Measurements from ENCODE around the gene ZCCHC14.

The ZCCHC14 gene

GRCh38 chr16:87474566-87474996 is 18.2 kb downstream of the ZCCHC14 start:
- TF ChIP-seq Cebpa-rat (IDR thresholded peaks at IDR 0.05): no peak
- H4K20me1 ChIP-seq: peaks cover 94% of the 10 kb centered on the region
- no peak overlapping the region for H3K4me3 ChIP-seq
- no peaks in the 10 kb centered on the region for H3K27me3 ChIP-seq
- no peak overlapping the region for H3K9ac ChIP-seq
- no peak overlapping the region for H3K4me2 ChIP-seq
- peaks cover 33% of the 10 kb centered on the region for H3K36me3 ChIP-seq
- H3K4me1 ChIP-seq: peaks cover 41% of the 10 kb centered on the region
- H3K9me3 ChIP-seq: no peaks in the 10 kb centered on the region
- no peak overlapping the region for H3K27ac ChIP-seq

- H3K4me2 ChIP-seq: no peak overlapping the region
- H3K27me3 ChIP-seq: no peaks in the 10 kb centered on the region
- peaks cover 97% of the 10 kb centered on the region for H4K20me1 ChIP-seq
- H3K9me3 ChIP-seq: no peaks in the 10 kb centered on the region
- H3K4me3 ChIP-seq: no peak overlapping the region
- H3K36me3 ChIP-seq: peaks cover 28% of the 10 kb centered on the region
- peaks cover 47% of the 10 kb centered on the region for H3K4me1 ChIP-seq
- no peak for TF ChIP-seq Cebpa-rat (IDR thresholded peaks at IDR 0.05)
- no peak overlapping the region for H3K27ac ChIP-seq
- no peak overlapping the region for H3K9ac ChIP-seq
Observed at GRCh38 chr16:87474017-87474416, 18.8 kb downstream of the ZCCHC14 start.

- H4K20me1 ChIP-seq: peaks cover 94% of the 10 kb centered on the region
- H3K36me3 ChIP-seq: peaks cover 27% of the 10 kb centered on the region
- H3K4me2 ChIP-seq: no peak overlapping the region
- peaks cover under 1% of the 10 kb centered on the region; the same call in 1 of the 2 replicates for H3K9me3 ChIP-seq
- H3K4me1 ChIP-seq: peaks cover 54% of the 10 kb centered on the region
- TF ChIP-seq Cebpa-rat (IDR thresholded peaks at IDR 0.05): no peak
- no peak overlapping the region for H3K4me3 ChIP-seq
- H3K9ac ChIP-seq: no peak overlapping the region
- no peak overlapping the region for H3K27ac ChIP-seq
- H3K27me3 ChIP-seq: no peaks in the 10 kb centered on the region
Observed at GRCh38 chr16:87472935-87473334, 19.9 kb downstream of the ZCCHC14 start.

GRCh38 chr16:87472142-87472778 is 20.6 kb downstream of the ZCCHC14 start:
- no peak overlapping the region for H3K9ac ChIP-seq
- H3K27ac ChIP-seq: no peak overlapping the region
- H3K27me3 ChIP-seq: no peaks in the 10 kb centered on the region
- peaks cover 87% of the 10 kb centered on the region for H4K20me1 ChIP-seq
- no peak for TF ChIP-seq Cebpa-rat (IDR thresholded peaks at IDR 0.05)
- H3K9me3 ChIP-seq: peaks cover 4% of the 10 kb centered on the region
- no peak overlapping the region for H3K4me3 ChIP-seq
- H3K4me2 ChIP-seq: no peak overlapping the region
- H3K4me1 ChIP-seq: peaks cover 54% of the 10 kb centered on the region
- H3K36me3 ChIP-seq: peaks cover 27% of the 10 kb centered on the region

GRCh38 chr16:87471278-87472141 is 21.3 kb downstream of the ZCCHC14 start:
- Histone ChIP-seq H3K9ac (no peak overlapping the region), H3K4me2 (peak overlapping the region; percentile 58), H3K4me3 (no peak overlapping the region), H3K36me3 (peaks cover 27% of the 10 kb centered on the region), H3K27ac (0 out of 2 replicates have a peak overlapping the region, but pooled peaks have one; percentile 20), H3K4me1 (peaks cover 59% of the 10 kb centered on the region), H4K20me1 (peaks cover 86% of the 10 kb centered on the region), H3K9me3 (peaks cover 4% of the 10 kb centered on the region), H3K27me3 (no peaks in the 10 kb centered on the region)
- no peak for TF ChIP-seq Cebpa-rat (IDR thresholded peaks at IDR 0.05)

- Histone ChIP-seq H3K4me3 (no peak overlapping the region), H3K27ac (no peak overlapping the region), H3K4me2 (peak overlapping the region; percentile 58), H4K20me1 (peaks cover 86% of the 10 kb centered on the region), H3K9ac (no peak overlapping the region), H3K9me3 (peaks cover 4% of the 10 kb centered on the region), H3K36me3 (peaks cover 27% of the 10 kb centered on the region), H3K27me3 (no peaks in the 10 kb centered on the region), H3K4me1 (peaks cover 71% of the 10 kb centered on the region)
- TF ChIP-seq Cebpa-rat (IDR thresholded peaks at IDR 0.05): no peak
Observed at GRCh38 chr16:87470332-87470731, 22.5 kb downstream of the ZCCHC14 start.

- H3K9ac ChIP-seq: no peak overlapping the region
- H3K4me2 ChIP-seq: peak overlapping the region; percentile 89
- H3K27me3 ChIP-seq: no peaks in the 10 kb centered on the region
- peaks cover 82% of the 10 kb centered on the region for H4K20me1 ChIP-seq
- peaks cover 83% of the 10 kb centered on the region for H3K4me1 ChIP-seq
- TF ChIP-seq Cebpa-rat (IDR thresholded peaks at IDR 0.05): no peak
- no peak overlapping the region for H3K4me3 ChIP-seq
- peak overlapping the region; percentile 35; the same call in 1 of the 2 replicates for H3K27ac ChIP-seq
- H3K9me3 ChIP-seq: peaks cover 4% of the 10 kb centered on the region
- peaks cover 15% of the 10 kb centered on the region for H3K36me3 ChIP-seq
Observed at GRCh38 chr16:87469169-87469568, 23.7 kb downstream of the ZCCHC14 start.

GRCh38 chr16:87468550-87468949 is 24.3 kb downstream of the ZCCHC14 start:
- no peak for TF ChIP-seq Cebpa-rat (IDR thresholded peaks at IDR 0.05)
- H3K27me3 ChIP-seq: no peaks in the 10 kb centered on the region
- H4K20me1 ChIP-seq: peaks cover 82% of the 10 kb centered on the region
- peaks cover 9% of the 10 kb centered on the region for H3K36me3 ChIP-seq
- H3K4me3 ChIP-seq: no peak overlapping the region
- peaks cover 4% of the 10 kb centered on the region for H3K9me3 ChIP-seq
- H3K9ac ChIP-seq: no peak overlapping the region
- H3K4me1 ChIP-seq: peaks cover 89% of the 10 kb centered on the region
- H3K4me2 ChIP-seq: peak overlapping the region; percentile 89
- no peak overlapping the region for H3K27ac ChIP-seq

GRCh38 chr16:87466975-87467501 is 25.8 kb downstream of the ZCCHC14 start:
- Histone ChIP-seq H3K36me3 (peaks cover 9% of the 10 kb centered on the region), H3K4me3 (no peak overlapping the region), H3K4me2 (peak overlapping the region; percentile 89), H3K9me3 (peaks cover 4% of the 10 kb centered on the region), H3K9ac (peak overlapping the region; percentile 61), H4K20me1 (peaks cover 73% of the 10 kb centered on the region), H3K27me3 (no peaks in the 10 kb centered on the region), H3K27ac (no peak overlapping the region), H3K4me1 (peaks cover 98% of the 10 kb centered on the region)
- TF ChIP-seq Cebpa-rat (IDR thresholded peaks at IDR 0.05): no peak

GRCh38 chr16:87465879-87466278 is 26.9 kb downstream of the ZCCHC14 start:
- Histone ChIP-seq H4K20me1 (peaks cover 72% of the 10 kb centered on the region), H3K4me2 (peak overlapping the region; percentile 89), H3K27ac (peak overlapping the region; percentile 90), H3K4me1 (peaks cover 93% of the 10 kb centered on the region), H3K36me3 (peaks cover 9% of the 10 kb centered on the region), H3K4me3 (peak overlapping the region; percentile 45), H3K9ac (peak overlapping the region; percentile 61), H3K27me3 (no peaks in the 10 kb centered on the region), H3K9me3 (peaks cover 4% of the 10 kb centered on the region)
- no peak for TF ChIP-seq Cebpa-rat (IDR thresholded peaks at IDR 0.05)

Measured in BLaER1 (cell line).